Esophagus (tissue), 2 donors: ENCODE results near the gene VWA8. TPM values are rescaled to one million over a fixed set of nuclear protein-coding genes. Genes with fewer than 3 reads are reported as not detected.

Source experiments
- H3K27ac ChIP-seq, 2 donors: one replicate each; pipeline ENCODE4 v1.5.1; 2013; ENCODE audit warnings: low read depth in 2 of 2, mild to moderate bottlenecking in 2 of 2, inconsistent platforms in 1 of 2, low read length in 1 of 2, moderate library complexity in 1 of 2
- H3K27me3 ChIP-seq, 2 donors: one replicate each; pipeline ENCODE4 v1.6.1; 2013; ENCODE audit warnings: low read length in 2 of 2, control low read depth in 1 of 2, mild to moderate bottlenecking in 1 of 2; ENCODE audit not compliant: insufficient read depth in 2 of 2, control insufficient read depth in 1 of 2
- H3K36me3 ChIP-seq, 2 donors: one replicate each; pipeline ENCODE4 v1.6.1; 2013; ENCODE audit warnings: low read length in 1 of 2; ENCODE audit not compliant: control insufficient read depth in 2 of 2, insufficient read depth in 2 of 2
- H3K4me1 ChIP-seq, 2 donors: one replicate each; pipeline ENCODE4 v1.6.1; 2013; ENCODE audit warnings: low read length in 1 of 2; ENCODE audit not compliant: control insufficient read depth in 2 of 2, insufficient read depth in 2 of 2
- H3K4me3 ChIP-seq, 2 donors: one replicate each; pipeline ENCODE4 v1.5.1; 2013; ENCODE audit warnings: low read length in 2 of 2, mild to moderate bottlenecking in 2 of 2, low read depth in 1 of 2, moderate library complexity in 1 of 2
- H3K9me3 ChIP-seq, 2 donors: one replicate each; pipeline ENCODE4 v1.6.1; 2013; ENCODE audit warnings: mild to moderate bottlenecking in 2 of 2, low read depth in 1 of 2, low read length in 1 of 2, moderate library complexity in 1 of 2; ENCODE audit not compliant: control insufficient read depth in 2 of 2, insufficient read depth in 1 of 2
- WGBS, 2 donors: extraction: QIAGEN DNeasy Blood & Tissue Kit; methylation state at CpG; one replicate each; pipeline ENCODE4 v1.1.7; 2013; 5-methylcytosine and 5-hydroxymethylcytosine counted together
- polyA plus RNA-seq, 2 donors: library from polyadenylated mRNA; stranded (reverse); fragments of 200-250 nt; gene quantifications; one replicate each; pipeline ENCODE4 v1.2.3, GENCODE V29; 2013
- donor health status: healthy with polysubstance abuse.
- donor health status: Bipolar disorder and iron deficiency.

VWA8 gene
- polyA plus RNA-seq, 2 donors: 3.5 to 3.6 TPM

- Histone ChIP-seq H3K27me3 (no peaks in the 10 kb centered on the region), H3K36me3 (peaks cover 3 to 4% of the 10 kb centered on the region in 2 donors), H3K4me1 (no peaks in the 10 kb centered on the region), H3K27ac (no peak overlapping the region), H3K4me3 (no peak overlapping the region), H3K9me3 (no peaks in the 10 kb centered on the region)
- WGBS, 2 donors: 88 to 94% methylated on average over 5 of the region's 5 CpGs
Measured at GRCh38 chr13:41605319-41606285, 355.3 kb downstream of the VWA8 start.

GRCh38 chr13:41603917-41604316, 357.0 kb downstream of the VWA8 start:
- no peak overlapping the region for H3K27ac ChIP-seq
- peaks cover 3 to 4% of the 10 kb centered on the region in 2 donors for H3K36me3 ChIP-seq
- 72 to 79% methylated on average over 1 of the region's 1 CpG for WGBS, 2 donors
- no peak overlapping the region for H3K4me3 ChIP-seq
- no peaks in the 10 kb centered on the region for H3K9me3 ChIP-seq
- no peaks in the 10 kb centered on the region for H3K4me1 ChIP-seq
- H3K27me3 ChIP-seq: no peaks in the 10 kb centered on the region

GRCh38 chr13:41601718-41602445, 359.0 kb downstream of the VWA8 start:
- 83 to 90% methylated on average over 7 of the region's 7 CpGs for WGBS, 2 donors
- no peaks in the 10 kb centered on the region for H3K4me1 ChIP-seq

GRCh38 chr13:41599619-41600018, 361.3 kb downstream of the VWA8 start:
- no peak overlapping the region for H3K27ac ChIP-seq
- 97 to 98% methylated on average over 3 of the region's 3 CpGs for WGBS, 2 donors
- no peak overlapping the region for H3K4me3 ChIP-seq
- H3K9me3 ChIP-seq: no peaks in the 10 kb centered on the region
- no peaks in the 10 kb centered on the region for H3K27me3 ChIP-seq
- no peaks in the 10 kb centered on the region for H3K4me1 ChIP-seq
- H3K36me3 ChIP-seq: peaks cover 0 to 3% of the 10 kb centered on the region in 2 donors

More at GRCh38 chr13:41601718-41602445, 359.0 kb downstream of the VWA8 start:
- Histone ChIP-seq H3K36me3 (peaks cover 3% of the 10 kb centered on the region in 2 donors), H3K27ac (no peak overlapping the region), H3K27me3 (no peaks in the 10 kb centered on the region), H3K4me3 (no peak overlapping the region), H3K9me3 (no peaks in the 10 kb centered on the region)

GRCh38 chr13:41597348-41598041, 363.4 kb downstream of the VWA8 start:
- peaks cover 0 to 3% of the 10 kb centered on the region in 2 donors for H3K36me3 ChIP-seq
- H3K4me3 ChIP-seq: no peak overlapping the region
- H3K27ac ChIP-seq: no peak overlapping the region
- no peaks in the 10 kb centered on the region for H3K4me1 ChIP-seq
- no peaks in the 10 kb centered on the region for H3K27me3 ChIP-seq
- H3K9me3 ChIP-seq: no peaks in the 10 kb centered on the region
- WGBS, 2 donors: 96% methylated on average over 2 of the region's 2 CpGs

GRCh38 chr13:41596190-41596589, 364.7 kb downstream of the VWA8 start:
- H3K9me3 ChIP-seq: no peaks in the 10 kb centered on the region
- H3K36me3 ChIP-seq: no peaks in the 10 kb centered on the region
- no peaks in the 10 kb centered on the region for H3K27me3 ChIP-seq
- no peak overlapping the region for H3K4me3 ChIP-seq
- H3K4me1 ChIP-seq: no peaks in the 10 kb centered on the region
- H3K27ac ChIP-seq: no peak overlapping the region

- no peaks in the 10 kb centered on the region for H3K36me3 ChIP-seq
- WGBS, 2 donors: 80 to 85% methylated on average over 1 of the region's 1 CpG
- H3K4me3 ChIP-seq: no peak overlapping the region
- H3K9me3 ChIP-seq: no peaks in the 10 kb centered on the region
- no peak overlapping the region for H3K27ac ChIP-seq
- H3K4me1 ChIP-seq: no peaks in the 10 kb centered on the region
- H3K27me3 ChIP-seq: no peaks in the 10 kb centered on the region
Measured at GRCh38 chr13:41595298-41595697, 365.6 kb downstream of the VWA8 start.

GRCh38 chr13:41590643-41591042, 370.3 kb downstream of the VWA8 start:
- peaks cover 0 to 3% of the 10 kb centered on the region in 2 donors for H3K36me3 ChIP-seq
- no peaks in the 10 kb centered on the region for H3K9me3 ChIP-seq
- 65 to 78% methylated on average over 3 of the region's 3 CpGs for WGBS, 2 donors

GRCh38 chr13:41590122-41590521, 370.8 kb downstream of the VWA8 start:
- no peaks in the 10 kb centered on the region for H3K27me3 ChIP-seq
- no peak overlapping the region for H3K4me3 ChIP-seq
- no peak overlapping the region for H3K27ac ChIP-seq
- no peaks in the 10 kb centered on the region for H3K4me1 ChIP-seq
- no peaks in the 10 kb centered on the region for H3K9me3 ChIP-seq
- peaks cover 0 to 3% of the 10 kb centered on the region in 2 donors for H3K36me3 ChIP-seq

More at GRCh38 chr13:41590643-41591042, 370.3 kb downstream of the VWA8 start:
- no peak overlapping the region for H3K27ac ChIP-seq
- no peaks in the 10 kb centered on the region for H3K27me3 ChIP-seq
- H3K4me1 ChIP-seq: no peaks in the 10 kb centered on the region
- no peak overlapping the region for H3K4me3 ChIP-seq
